ENCODE measurements around the gene UBR1.
"Not testable (repeated sequence)": the region's sequence is repeated elsewhere in the genome, so short reads cannot be mapped to it uniquely, and the experiment has no call there.

The UBR1 gene

GRCh38 chr15:42911058-42911592 lies 194.7 kb downstream of the UBR1 start:
- no peak for DNase-seq (ENCODE audit: low read depth)

- DNase-seq (ENCODE audit: low read depth), result no peak
These were observed 197.3 kb downstream of the UBR1 start for GRCh38 chr15:42908538-42908937.

- DNase-seq (ENCODE audit: low read depth), result no peak
These were observed 202.2 kb downstream of the UBR1 start for GRCh38 chr15:42903388-42904324.

GRCh38 chr15:42893911-42894310 lies 211.9 kb downstream of the UBR1 start:
- DNase-seq (ENCODE audit: low read depth), result not testable (repeated sequence)

Measured in T follicular helper cell (primary cell).